Myocyte (in vitro differentiated cells): ENCODE data around the gene LCE3C. TPM values are rescaled to one million over a fixed set of nuclear protein-coding genes. Genes with fewer than 3 reads are reported as not detected.

Source experiments
- total RNA-seq: library from RNA; depleted of rRNA; stranded (reverse); fragments of >200 nt; gene quantifications from 2 replicates; pipeline ENCODE4 v1.2.3, GENCODE V29; 2014

Gene LCE3C
- total RNA-seq, 1 donor from 2014 or later, result not detected

Other genes with a start within 250 kb of the LCE3C start
- gene FLG2, start 240.2 kb upstream of the LCE3C start, total RNA-seq, result not detected in 2 replicates
- gene CRNN, start 186.0 kb upstream of the LCE3C start, total RNA-seq, result not detected in 2 replicates
- gene LCE5A, start 89.4 kb upstream of the LCE3C start, total RNA-seq, result not detected in 2 replicates
- not detected in 2 replicates for gene CRCT1, start 85.8 kb upstream of the LCE3C start, total RNA-seq
- gene LCE3E, start 33.5 kb upstream of the LCE3C start, total RNA-seq, result not detected in 2 replicates
- gene LCE3D, start 19.7 kb upstream of the LCE3C start, total RNA-seq, result not detected in 2 replicates
- not detected in 2 replicates for gene LCE3B, start 13.6 kb downstream of the LCE3C start, total RNA-seq
- gene LCE3A, start 22.9 kb downstream of the LCE3C start, total RNA-seq, result not detected in 2 replicates
- gene LCE2D, start 63.1 kb downstream of the LCE3C start, total RNA-seq, result not detected in 2 replicates
- gene LCE2C, start 75.0 kb downstream of the LCE3C start, total RNA-seq, result not detected in 2 replicates
- not detected in 2 replicates for gene LCE2B, start 85.9 kb downstream of the LCE3C start, total RNA-seq
- not detected in 2 replicates for gene LCE2A, start 98.1 kb downstream of the LCE3C start, total RNA-seq
- gene LCE4A, start 107.9 kb downstream of the LCE3C start, total RNA-seq, result not detected in 2 replicates
- not detected in 2 replicates for gene KPRP, start 157.8 kb downstream of the LCE3C start, total RNA-seq
- not detected in 2 replicates for gene LCE1F, start 174.9 kb downstream of the LCE3C start, total RNA-seq
- not detected in 2 replicates for gene LCE1E, start 186.0 kb downstream of the LCE3C start, total RNA-seq
- not detected in 2 replicates for gene LCE1D, start 196.5 kb downstream of the LCE3C start, total RNA-seq
- not detected in 2 replicates for gene LCE1C, start 206.4 kb downstream of the LCE3C start, total RNA-seq
- gene LCE1B, start 211.7 kb downstream of the LCE3C start, total RNA-seq, result not detected in 2 replicates
- gene LCE1A, start 227.2 kb downstream of the LCE3C start, total RNA-seq, result not detected in 2 replicates
- gene LCE6A, start 242.6 kb downstream of the LCE3C start, total RNA-seq, result not detected in 2 replicates